C1 segment of cervical spinal cord (tissue), 14 donors: ENCODE measurements around the gene GRK4.
A peak's percentile ranks its signal among the peaks of the same experiment; 100 is the strongest.
"Not testable (repeated sequence)": the region's sequence is repeated elsewhere in the genome, so short reads cannot be mapped to it uniquely, and the experiment has no call there.

Experiments
- DNase-seq, 14 donors: peaks; one replicate each; lab custom pipeline; 2025; lab: John Stamatoyannopoulos, UW

The GRK4 gene

GRCh38 chr4:3037957-3038461 lies 74.6 kb downstream of the GRK4 start:
- peak in 1 of 14 donors; percentile 17 for DNase-seq

- DNase-seq = no peak
Observed at GRCh38 chr4:3039706-3040366, 76.5 kb downstream of the GRK4 start.

GRCh38 chr4:3040452-3041191 lies 77.3 kb downstream of the GRK4 start:
- no peak for DNase-seq

DNA sequence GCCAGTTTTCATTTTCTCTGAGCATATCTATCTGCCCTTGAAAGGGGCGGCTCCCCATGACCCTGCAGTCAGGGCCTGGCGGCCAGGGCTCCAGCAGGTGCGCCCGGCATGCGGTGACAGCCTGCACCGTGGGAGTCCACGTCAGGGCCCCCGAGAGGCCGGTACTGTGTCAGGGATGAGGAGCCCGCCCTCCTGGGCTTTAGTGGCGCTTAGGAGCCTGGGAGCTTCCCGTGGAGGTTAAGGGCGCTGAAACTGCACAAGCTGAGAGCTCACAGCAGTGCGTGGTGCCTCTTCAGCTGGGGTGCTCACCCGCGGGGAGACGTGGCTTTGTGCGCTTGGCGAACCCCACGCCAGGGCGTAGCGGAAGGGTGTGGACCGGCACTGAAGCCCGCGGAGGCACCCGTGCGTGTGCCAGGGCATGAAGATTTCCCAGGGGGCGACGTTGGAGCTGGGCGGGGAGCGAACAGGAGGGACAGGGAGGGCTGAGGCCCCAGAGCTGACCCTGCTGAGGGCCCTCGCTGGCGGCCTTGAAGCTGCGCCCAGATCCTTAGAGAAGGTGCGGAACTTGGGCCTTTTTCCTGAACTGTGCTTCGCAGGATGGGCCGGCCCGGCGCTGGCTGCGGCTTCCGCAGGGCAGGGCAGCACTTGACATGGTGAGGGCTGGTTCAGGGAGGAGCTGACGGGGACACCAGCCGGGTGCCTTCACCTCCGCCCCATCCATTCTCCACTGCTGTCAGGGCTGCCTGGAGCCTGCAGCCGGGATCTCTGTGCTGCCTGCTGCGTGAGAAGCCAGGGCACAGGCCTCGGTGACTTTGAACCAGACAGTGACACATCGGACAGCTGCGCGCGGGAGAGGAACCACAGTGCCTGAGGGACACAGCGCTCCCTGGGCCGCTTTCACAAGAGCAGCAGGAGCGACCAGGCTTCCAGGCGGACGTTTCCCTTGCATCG lies 78.1 kb downstream of the GRK4 start:
- peak in 6 of 14 donors; percentile 9 to 67 (median 38) for DNase-seq

GRCh38 chr4:3042226-3042625 lies 78.9 kb downstream of the GRK4 start:
- DNase-seq = no peak

DNA sequence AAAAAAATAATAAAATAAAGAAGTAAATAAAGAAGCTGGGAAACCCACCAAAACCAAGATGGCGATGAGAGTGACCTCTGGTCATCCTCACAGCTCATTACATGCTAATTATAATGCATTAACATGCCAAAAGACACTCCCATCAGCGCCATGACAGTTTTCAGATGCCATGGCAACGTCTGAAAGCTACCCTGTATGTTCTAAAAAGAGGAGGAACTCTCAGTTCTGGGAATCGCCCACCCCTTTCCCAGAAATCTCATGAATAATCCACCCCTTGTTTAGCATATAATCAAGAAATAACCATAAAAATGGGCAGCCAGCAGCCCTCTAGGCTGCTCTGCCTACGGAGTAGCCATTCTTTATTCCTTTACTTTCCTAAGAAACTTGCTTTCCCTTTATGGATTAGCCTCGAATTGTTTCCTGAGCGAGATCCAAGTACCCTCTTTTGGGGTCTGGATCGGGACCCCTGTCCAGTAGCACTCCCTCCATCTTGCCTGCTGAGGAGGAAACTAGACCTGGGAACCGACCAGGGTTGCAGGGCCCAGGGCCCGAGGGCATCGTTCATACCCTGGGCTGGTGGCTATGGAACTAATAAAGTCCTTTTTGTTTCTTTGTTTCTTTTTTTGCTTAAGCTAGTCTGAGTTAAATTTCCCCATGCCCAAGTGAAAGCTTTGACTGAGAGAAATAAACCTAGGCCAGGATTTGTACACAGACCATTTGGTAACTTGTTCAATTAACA lies 80.1 kb downstream of the GRK4 start:
- DNase-seq = no peak

DNA sequence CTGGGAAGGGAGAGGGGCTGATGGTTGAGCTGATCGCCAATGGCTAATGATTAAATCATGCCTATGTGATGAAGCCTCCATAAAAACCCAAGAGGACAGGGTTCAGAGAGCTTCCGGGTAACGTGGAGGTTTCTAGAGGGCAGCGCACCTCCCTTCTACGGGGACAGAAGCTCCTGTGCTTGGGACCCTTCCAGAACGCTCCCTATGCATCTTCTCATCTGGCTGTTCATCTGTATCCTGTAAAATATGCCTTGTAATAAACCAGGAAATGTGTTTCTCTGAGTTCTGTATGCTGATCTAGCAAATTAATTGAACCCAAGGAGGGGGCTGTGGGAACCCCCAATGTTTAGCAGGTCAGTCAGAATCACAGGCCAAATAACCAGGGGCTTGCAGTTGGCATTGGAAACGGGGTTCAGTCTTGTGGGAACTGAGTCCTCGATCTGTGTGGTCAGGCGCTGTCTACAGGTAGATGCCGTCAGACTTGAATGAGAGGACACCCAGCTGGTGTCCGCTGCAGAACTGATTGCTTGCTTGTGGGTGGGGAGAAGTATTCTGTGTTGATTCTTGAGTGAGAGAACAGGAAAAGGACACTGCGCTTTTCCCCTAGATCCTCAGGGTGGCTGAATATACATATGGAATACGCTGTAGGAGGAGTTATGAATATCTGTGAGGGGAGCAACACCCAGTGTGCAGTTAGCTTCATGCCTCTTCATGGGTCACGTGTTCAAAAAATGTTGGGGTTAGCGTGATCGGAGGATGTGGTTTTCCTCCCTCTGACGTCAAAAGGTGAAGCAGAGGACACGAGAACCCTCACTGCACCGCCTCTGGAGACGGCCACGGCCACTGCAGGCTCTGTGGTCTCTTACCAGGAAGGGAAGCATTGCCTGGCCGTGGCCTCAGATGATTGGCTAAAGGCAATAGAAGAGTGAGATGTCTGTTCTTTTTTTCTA lies 81.8 kb downstream of the GRK4 start:
- peak in 2 of 14 donors; percentile 19 to 31 for DNase-seq

DNA sequence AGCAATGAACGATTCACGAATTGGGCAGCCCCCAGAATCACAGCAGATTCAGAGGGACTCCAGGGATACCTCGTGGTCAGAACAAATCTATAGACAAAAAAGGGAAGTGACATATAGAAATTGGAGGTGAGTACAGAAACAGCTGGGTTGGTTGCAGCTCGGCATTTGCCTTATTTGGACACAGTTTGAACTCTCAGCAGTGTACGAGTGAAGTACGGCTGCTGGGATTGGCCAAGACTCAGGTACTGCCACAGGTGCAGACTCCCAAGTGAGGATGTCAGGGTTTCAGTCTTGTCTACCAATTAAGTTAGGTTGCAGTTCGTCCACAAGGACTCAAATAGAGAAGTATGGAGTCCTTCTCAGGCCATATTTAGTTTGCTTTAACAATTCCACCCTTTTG lies 82.8 kb downstream of the GRK4 start:
- no peak for DNase-seq

DNA sequence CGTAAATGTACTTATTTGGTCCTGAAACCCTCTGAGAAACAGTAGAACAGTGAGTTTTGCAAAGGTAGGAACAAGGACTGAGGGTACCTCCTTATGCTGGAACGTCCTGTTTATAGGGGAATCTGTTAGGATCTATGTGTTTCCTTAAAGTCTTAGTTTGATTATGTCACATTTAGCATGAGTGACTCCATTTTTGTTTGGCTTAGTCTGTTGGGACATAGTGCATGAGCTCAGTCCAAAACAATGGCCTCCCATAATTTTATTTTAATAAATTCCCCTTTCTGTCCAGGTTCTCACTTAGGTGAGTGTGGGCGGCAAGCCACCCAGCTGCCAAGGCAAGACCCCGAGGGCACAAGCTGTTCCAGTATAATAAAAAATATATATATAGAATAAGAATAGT lies 83.3 kb downstream of the GRK4 start:
- DNase-seq = no peak

GRCh38 chr4:3047464-3048286 lies 84.3 kb downstream of the GRK4 start:
- DNase-seq = peak in 8 of 14 donors; percentile 13 to 49 (median 26)

- DNase-seq = not testable (repeated sequence)
Observed at GRCh38 chr4:3051141-3051897, 87.9 kb downstream of the GRK4 start.

DNA sequence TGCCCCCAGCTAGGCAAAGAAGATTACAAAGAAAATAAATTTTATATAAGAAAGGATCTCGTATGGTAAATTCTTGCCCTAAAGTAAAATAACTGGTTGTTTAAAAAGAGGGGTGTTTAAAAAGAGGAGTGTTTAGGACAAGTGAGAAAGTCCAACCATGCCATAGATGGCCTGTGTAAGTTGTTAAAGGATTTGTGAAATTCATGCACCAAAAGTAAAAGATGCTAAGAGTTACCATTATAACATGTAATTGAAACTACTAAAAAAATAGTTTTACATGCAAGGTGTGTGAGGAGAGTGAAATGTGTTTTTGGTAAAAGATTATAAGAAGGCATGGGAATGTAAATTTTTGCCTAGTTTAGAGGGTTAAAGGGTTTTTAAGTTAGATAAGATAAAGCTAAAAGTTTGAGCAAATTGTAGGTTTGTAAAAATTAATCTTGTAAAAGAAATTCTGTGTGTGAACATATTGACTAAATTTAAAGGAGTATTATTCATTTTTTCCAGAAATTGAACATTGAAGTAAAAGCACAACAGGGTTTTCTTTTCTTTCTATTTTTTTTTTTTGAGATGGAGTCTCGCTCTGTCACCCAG lies 90.9 kb downstream of the GRK4 start:
- DNase-seq = no peak

DNA sequence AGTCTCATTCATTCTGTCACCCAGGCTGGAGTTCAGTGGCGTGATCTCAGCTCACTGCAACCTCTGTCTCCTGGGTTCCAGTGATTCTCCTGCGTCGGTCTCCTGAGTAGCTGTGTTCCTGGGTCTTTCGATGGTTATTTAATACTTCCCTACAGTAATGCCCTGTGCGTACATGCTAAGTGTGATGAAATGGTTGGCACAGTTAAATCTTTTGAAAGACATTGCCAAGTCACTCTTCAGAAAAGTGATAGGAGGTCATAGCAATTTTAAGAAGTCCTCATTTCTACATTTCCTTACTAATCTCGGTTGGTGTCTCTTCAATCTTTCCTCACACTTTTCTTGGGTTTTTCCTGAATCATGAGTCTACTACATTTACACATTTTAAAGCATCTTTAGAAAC lies 96.6 kb downstream of the GRK4 start:
- DNase-seq = no peak

GRCh38 chr4:3060946-3061345 lies 97.6 kb downstream of the GRK4 start:
- no peak for DNase-seq

DNA sequence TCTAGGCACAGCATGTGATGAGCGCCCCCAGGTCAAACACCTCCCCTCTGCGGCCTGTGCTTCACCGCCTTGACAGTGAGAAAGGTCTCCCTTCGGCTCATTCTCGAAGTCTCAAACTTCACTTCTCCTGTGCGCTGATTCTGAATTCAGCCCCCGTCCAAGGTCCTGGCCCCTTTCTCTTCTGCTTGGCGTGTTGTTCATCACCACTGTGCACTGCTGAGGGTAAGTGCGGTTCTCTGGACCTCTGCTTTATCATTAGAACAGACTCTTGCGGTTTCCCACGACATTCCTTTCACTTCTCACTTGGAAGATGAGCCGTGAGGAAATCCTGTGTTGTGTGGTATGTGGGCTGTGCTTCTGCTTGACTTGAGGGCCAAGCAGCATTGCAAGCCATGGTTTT lies 99.1 kb downstream of the GRK4 start:
- no peak for DNase-seq

DNA sequence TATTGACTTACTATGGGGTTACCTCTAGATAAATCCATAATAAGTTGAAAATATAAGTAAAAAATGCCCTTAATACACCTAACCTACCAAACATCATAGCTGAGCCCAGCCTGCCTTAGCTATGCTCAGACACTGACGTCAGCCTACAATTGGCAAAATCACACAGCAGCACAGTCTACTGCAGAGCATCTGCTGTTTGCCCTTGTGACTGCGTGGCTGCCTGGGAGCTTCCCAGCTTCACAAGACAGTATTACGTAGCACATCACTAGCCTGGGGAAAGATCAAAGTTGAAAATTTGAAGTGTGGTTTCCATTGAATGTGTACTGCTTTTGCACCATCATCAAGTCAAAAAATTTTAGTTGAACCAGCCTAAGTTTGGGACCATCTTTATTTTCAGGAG lies 102.2 kb downstream of the GRK4 start:
- no peak for DNase-seq

GRCh38 chr4:3066836-3067400 lies 103.5 kb downstream of the GRK4 start:
- DNase-seq = no peak
